ACHN (cell line): ENCODE results near the gene AKTIP.

Source experiments
- DNase-seq: peaks from one replicate; pipeline ENCODE4 v3.0.0-alpha.2; 2015
- in situ Hi-C: cut with HindIII; loops from 2 replicates; pipeline ENCODE4 v1.10.0; 2017; ENCODE audit warnings: low sequenced_read_pairs, low pct_ligation_motif_present, low pct_unique_long_range_greater_than_20kb

The AKTIP gene

GRCh38 chr16:53494636-53495035, 8.4 kb downstream of the AKTIP start:
- in situ Hi-C loops: no loop called here
- DNase-seq: no peak

DNA sequence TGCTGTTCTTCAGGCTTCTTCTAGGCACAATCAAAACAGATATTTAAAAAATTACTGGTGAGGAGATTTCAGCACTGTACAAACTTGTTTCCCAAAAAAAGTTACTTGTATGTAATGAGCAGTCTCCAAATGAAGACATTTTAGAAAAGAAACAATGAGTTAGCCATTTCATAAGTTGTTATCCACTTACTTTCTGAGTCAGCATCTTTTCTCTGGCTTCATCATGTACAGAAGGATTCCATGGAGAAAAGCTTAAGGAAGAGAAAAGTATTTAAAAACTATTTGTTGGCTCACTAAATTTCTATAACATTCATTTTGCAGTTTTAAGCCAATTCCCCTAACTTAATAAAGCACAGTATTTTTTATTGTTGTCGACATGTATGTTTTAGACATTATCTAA, 10.5 kb downstream of the AKTIP start:
- DNase-seq: no peak
- in situ Hi-C loops: no loop called here

GRCh38 chr16:53489755-53490154, 13.3 kb downstream of the AKTIP start:
- in situ Hi-C loops: no loop called here
- DNase-seq: no peak

- DNase-seq: no peak
- in situ Hi-C loops: no loop called here
Measured at GRCh38 chr16:53486230-53486629, 16.8 kb downstream of the AKTIP start.

DNA sequence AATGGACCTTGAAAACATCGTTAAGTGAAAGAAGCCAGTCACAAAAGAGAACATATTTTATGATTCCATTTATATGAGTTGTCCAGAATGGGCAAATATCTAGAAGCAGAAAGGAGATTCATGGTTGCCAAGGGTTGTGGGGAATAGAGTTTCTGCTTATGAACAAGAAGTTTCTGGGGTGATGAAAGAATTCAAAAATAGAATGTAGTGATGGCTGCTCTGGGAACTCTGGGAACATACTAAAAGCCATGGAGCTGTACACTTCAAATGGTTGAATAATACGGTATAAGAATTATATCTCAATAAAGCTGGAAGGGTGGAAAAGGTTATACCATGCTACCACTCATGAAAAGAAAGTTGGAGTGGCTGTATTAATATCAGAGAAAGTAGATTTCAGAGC, 18.5 kb downstream of the AKTIP start:
- in situ Hi-C loops: no loop called here
- no peak for DNase-seq

- in situ Hi-C loops: no loop called here
- DNase-seq: no peak
Measured at GRCh38 chr16:53482123-53482522, 20.9 kb downstream of the AKTIP start.

DNA sequence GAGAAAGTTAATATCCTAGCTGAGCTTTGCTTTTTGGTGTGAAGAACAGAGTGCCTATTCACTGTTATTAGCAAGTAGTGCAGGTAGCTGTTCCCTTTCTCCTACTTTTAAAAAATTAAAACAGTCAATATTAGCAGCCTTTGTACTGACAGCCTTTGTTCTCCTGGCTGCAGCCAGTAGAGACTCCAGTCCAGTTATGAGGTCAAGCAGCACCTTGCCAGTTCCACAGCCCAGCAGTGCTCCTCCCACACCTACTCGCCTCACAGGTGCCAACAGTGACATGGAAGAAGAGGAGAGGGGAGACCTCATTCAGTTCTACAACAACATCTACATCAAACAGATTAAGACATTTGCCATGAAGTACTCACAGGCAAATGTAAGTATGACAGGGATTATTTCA, 22.6 kb downstream of the AKTIP start:
- no peak for DNase-seq
- in situ Hi-C loops: no loop called here

- in situ Hi-C loops: no loop called here
- no peak for DNase-seq
Measured at GRCh38 chr16:53478965-53479364, 24.0 kb downstream of the AKTIP start.

DNA sequence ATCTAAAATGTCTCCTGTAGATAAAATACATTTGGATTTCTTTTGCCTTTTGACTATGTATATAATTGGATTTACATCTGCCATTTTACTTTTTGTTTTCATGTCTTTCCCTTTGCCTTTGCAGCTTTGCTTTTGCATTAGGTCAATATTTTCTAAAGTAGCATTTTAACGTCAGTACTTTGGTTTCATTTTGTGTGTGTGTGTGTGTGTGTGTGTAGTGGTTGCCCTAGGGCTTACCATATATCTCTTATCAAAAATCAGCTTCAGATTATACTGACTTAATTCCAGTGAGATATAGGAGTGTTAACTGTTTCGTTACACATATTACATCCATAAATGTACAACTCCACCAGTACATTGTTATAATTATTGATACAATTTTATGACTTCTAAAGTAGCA, 26.1 kb downstream of the AKTIP start:
- no peak for DNase-seq
- in situ Hi-C loops: no loop called here

DNA sequence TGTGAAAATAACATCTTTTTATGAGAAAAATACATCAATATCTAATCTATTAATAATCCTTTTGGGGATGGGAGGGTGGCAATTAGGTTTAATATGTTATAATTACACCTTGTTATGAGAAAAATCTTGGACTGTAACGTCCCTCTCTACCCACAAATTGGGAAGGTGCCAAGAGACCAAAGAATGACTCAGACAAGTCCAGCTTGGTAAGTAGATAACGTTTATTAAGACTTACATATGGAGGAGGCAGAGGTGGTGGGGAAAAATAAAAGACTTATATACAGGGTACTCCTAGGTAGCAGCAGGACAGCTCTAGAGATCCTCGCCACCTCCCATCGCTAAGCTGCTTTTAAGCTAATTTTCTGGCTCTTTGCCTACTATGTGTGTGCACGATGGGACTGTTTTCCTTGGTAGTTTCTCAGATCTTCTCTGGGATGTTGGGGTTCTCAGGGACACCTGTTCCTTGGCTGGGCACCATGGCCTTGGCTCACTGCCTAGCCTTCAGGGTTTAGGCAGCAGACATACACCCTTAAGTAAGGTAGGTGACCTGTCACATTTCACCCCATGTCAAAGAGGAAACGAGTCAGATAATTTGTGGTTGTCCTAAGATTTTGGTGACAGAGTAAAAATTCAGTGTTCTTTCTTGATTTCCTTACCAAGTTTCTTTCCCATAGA, 37.3 kb downstream of the AKTIP start:
- in situ Hi-C loops: no loop called here
- DNase-seq: peak; percentile 85

GRCh38 chr16:53458635-53459034, 44.4 kb downstream of the AKTIP start:
- no peak for DNase-seq
- in situ Hi-C loops: no loop called here

DNA sequence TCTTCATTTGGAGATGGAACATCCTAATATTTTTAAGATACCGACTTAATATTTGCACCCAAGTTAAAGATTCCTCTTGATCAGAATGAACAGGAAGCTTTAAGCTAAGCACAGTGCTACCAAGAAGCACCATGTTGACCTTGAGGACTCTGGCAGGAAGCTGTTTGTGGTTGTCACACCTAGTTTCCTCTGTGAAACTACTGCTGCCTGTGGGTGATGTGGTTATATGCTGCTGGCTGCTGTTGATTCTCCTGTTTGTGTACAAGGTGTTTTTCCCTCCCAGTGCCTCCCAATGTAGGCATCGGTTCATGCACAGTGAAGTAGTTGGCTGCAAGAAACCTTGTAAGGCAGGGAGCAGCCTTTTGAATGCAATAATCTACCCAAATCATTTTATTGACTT, 45.3 kb downstream of the AKTIP start:
- DNase-seq: peak; percentile 24

GRCh38 chr16:53456625-53457024, 46.4 kb downstream of the AKTIP start:
- in situ Hi-C loops: no loop called here
- DNase-seq: no peak

More for the DNA sequence above, 45.3 kb downstream of the AKTIP start:
- in situ Hi-C loops: no loop called here

DNA sequence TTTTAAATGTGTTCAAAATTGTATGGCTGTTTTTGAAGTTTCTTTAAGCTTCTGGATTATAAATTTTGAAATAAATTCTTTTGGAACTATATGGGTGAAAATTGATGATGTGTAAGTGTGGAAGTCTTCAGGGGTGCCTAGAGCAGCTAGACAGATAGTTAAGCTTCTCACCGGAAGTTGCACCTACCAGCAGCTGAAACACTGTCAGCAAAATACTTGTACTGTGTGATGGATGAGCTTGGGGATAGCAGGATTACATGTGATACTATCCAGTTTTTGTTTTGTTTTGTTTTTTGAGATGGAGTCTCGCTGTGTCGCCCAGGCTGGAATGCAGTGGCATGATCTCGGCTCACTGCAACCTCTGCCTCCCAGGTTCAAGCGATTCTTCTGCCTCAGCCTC, 49.1 kb downstream of the AKTIP start:
- in situ Hi-C loops: no loop called here
- DNase-seq: no peak

- in situ Hi-C loops: no loop called here
- no peak for DNase-seq
Measured at GRCh38 chr16:53449816-53450517, 53.0 kb downstream of the AKTIP start.

- in situ Hi-C loops: no loop called here
- no peak for DNase-seq
Measured at GRCh38 chr16:53446090-53446489, 56.9 kb downstream of the AKTIP start.

DNA sequence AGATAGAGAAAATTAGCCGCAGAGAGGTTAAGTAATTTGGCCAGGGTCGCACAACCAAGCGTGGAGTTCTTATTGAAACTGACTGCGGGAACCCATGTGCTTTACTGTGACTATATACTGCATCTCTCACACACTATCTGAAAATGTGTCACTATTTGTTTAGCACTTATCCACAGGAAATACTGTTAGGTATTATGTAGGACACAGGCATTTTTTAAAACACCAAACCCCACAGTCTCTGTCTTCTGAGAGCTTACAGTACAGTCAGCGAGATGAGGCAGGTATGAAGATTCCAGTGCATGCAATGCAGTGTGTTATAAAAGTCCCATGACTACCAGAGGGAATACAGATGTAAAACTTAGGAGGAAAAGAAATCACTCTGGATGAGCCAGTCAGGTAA, 57.5 kb downstream of the AKTIP start:
- DNase-seq: no peak
- in situ Hi-C loops: no loop called here
